Neural crest cell (in vitro differentiated cells): ENCODE data around the gene FREM2. TPM values are rescaled to one million over a fixed set of nuclear protein-coding genes. Genes with fewer than 3 reads are reported as not detected.

ENCODE experiments used
- DNase-seq: peaks from one replicate; pipeline ENCODE4 v3.0.0; 2021; ENCODE audit warnings: low read depth, mixed read lengths, low spot score
- H3K27ac Mint-ChIP-seq: one replicate; pipeline ENCODE4 v1.8.0; 2021; ENCODE audit warnings: mild to moderate bottlenecking, mixed read lengths; ENCODE audit not compliant: unreplicated experiment
- H3K27me3 Mint-ChIP-seq: 2 replicates; pipeline ENCODE4 v1.8.0; 2021; ENCODE audit warnings: low read depth, mild to moderate bottlenecking, mixed read lengths
- H3K36me3 Mint-ChIP-seq: 2 replicates; pipeline ENCODE4 v1.8.0; 2021; ENCODE audit warnings: low read depth, mild to moderate bottlenecking, mixed read lengths
- H3K4me1 Mint-ChIP-seq: 2 replicates; pipeline ENCODE4 v1.8.0; 2021; ENCODE audit warnings: mixed read lengths
- H3K4me3 Mint-ChIP-seq: one replicate; pipeline ENCODE4 v1.8.0; 2021; ENCODE audit warnings: mild to moderate bottlenecking, mixed read lengths
- H3K9me3 Mint-ChIP-seq: 2 replicates; pipeline ENCODE4 v1.8.0; 2021; ENCODE audit warnings: mixed read lengths
- CTCF ChIP-seq: fragments of 200-600 bp; sonication (generic); conservative IDR thresholded peaks from 2 replicates; pipeline ENCODE4 v1.5.0; 2021; ENCODE audit warnings: antibody characterized with exemption, mild to moderate bottlenecking
- total RNA-seq: library from RNA; stranded (reverse); gene quantifications from 2 replicates; pipeline ENCODE4 v1.2.1, GENCODE V29; 2021

FREM2 gene
- total RNA-seq, 1 donor from 2014 or later = 16.5 TPM

- no peak overlapping the region for H3K27ac Mint-ChIP-seq
- H3K36me3 Mint-ChIP-seq = no peaks in the 10 kb centered on the region
- no peaks in the 10 kb centered on the region for H3K4me1 Mint-ChIP-seq
- no peak for DNase-seq
- H3K27me3 Mint-ChIP-seq = no peaks in the 10 kb centered on the region
- TF ChIP-seq CTCF = no peak
- H3K4me3 Mint-ChIP-seq = no peak overlapping the region
- peaks cover 2% of the 10 kb centered on the region for H3K9me3 Mint-ChIP-seq
Measured at GRCh38 chr13:38902551-38902950, 215.7 kb downstream of the FREM2 start.

GRCh38 chr13:38905081-38905480 is 218.2 kb downstream of the FREM2 start:
- H3K27ac Mint-ChIP-seq = no peak overlapping the region
- H3K4me3 Mint-ChIP-seq = no peak overlapping the region
- no peaks in the 10 kb centered on the region for H3K27me3 Mint-ChIP-seq
- no peaks in the 10 kb centered on the region for H3K4me1 Mint-ChIP-seq
- peaks cover 2% of the 10 kb centered on the region for H3K9me3 Mint-ChIP-seq
- DNase-seq = no peak
- H3K36me3 Mint-ChIP-seq = no peaks in the 10 kb centered on the region
- TF ChIP-seq CTCF = no peak

GRCh38 chr13:38905861-38906260 is 219.0 kb downstream of the FREM2 start:
- no peak for DNase-seq
- H3K27ac Mint-ChIP-seq = no peak overlapping the region
- H3K9me3 Mint-ChIP-seq = no peaks in the 10 kb centered on the region
- H3K36me3 Mint-ChIP-seq = no peaks in the 10 kb centered on the region
- no peaks in the 10 kb centered on the region for H3K4me1 Mint-ChIP-seq
- H3K27me3 Mint-ChIP-seq = no peaks in the 10 kb centered on the region
- no peak overlapping the region for H3K4me3 Mint-ChIP-seq
- TF ChIP-seq CTCF = no peak

GRCh38 chr13:38908574-38908973 is 221.7 kb downstream of the FREM2 start:
- Mint-ChIP-seq H3K4me3 (no peak overlapping the region), H3K36me3 (no peaks in the 10 kb centered on the region), H3K27ac (no peak overlapping the region), H3K4me1 (peaks cover 3% of the 10 kb centered on the region), H3K9me3 (no peaks in the 10 kb centered on the region), H3K27me3 (no peaks in the 10 kb centered on the region)
- DNase-seq = no peak
- TF ChIP-seq CTCF = no peak

GRCh38 chr13:38914070-38914469 is 227.2 kb downstream of the FREM2 start:
- no peaks in the 10 kb centered on the region for H3K27me3 Mint-ChIP-seq
- no peak for DNase-seq
- no peaks in the 10 kb centered on the region for H3K9me3 Mint-ChIP-seq
- H3K4me3 Mint-ChIP-seq = no peak overlapping the region
- no peaks in the 10 kb centered on the region for H3K36me3 Mint-ChIP-seq
- peaks cover 3% of the 10 kb centered on the region for H3K4me1 Mint-ChIP-seq
- TF ChIP-seq CTCF = no peak
- no peak overlapping the region for H3K27ac Mint-ChIP-seq

- no peaks in the 10 kb centered on the region for H3K4me1 Mint-ChIP-seq
- DNase-seq = no peak
- no peak overlapping the region for H3K4me3 Mint-ChIP-seq
- no peak for TF ChIP-seq CTCF
- no peaks in the 10 kb centered on the region for H3K36me3 Mint-ChIP-seq
- no peak overlapping the region for H3K27ac Mint-ChIP-seq
- H3K9me3 Mint-ChIP-seq = no peaks in the 10 kb centered on the region
- H3K27me3 Mint-ChIP-seq = no peaks in the 10 kb centered on the region
Measured at GRCh38 chr13:38921081-38921480, 234.2 kb downstream of the FREM2 start.
